ENCODE data around the gene ZBTB7C.

ZBTB7C gene

GRCh38 chr18:48111587-48111986 is 297.6 kb downstream of the ZBTB7C start:
- DNase-seq (ENCODE audit: low spot score), result no peak
- no peak for TF ChIP-seq CTCF (IDR thresholded peaks at IDR 0.05; ENCODE audit: extremely low read depth, missing control alignments)

GRCh38 chr18:48110797-48111196 is 298.4 kb downstream of the ZBTB7C start:
- no peak for DNase-seq (ENCODE audit: low spot score)
- no peak for TF ChIP-seq CTCF (IDR thresholded peaks at IDR 0.05; ENCODE audit: extremely low read depth, missing control alignments)

- TF ChIP-seq CTCF (IDR thresholded peaks at IDR 0.05; ENCODE audit: extremely low read depth, missing control alignments), result no peak
- DNase-seq (ENCODE audit: low spot score), result no peak
Measured at GRCh38 chr18:48109961-48110493, 299.2 kb downstream of the ZBTB7C start.

DNA sequence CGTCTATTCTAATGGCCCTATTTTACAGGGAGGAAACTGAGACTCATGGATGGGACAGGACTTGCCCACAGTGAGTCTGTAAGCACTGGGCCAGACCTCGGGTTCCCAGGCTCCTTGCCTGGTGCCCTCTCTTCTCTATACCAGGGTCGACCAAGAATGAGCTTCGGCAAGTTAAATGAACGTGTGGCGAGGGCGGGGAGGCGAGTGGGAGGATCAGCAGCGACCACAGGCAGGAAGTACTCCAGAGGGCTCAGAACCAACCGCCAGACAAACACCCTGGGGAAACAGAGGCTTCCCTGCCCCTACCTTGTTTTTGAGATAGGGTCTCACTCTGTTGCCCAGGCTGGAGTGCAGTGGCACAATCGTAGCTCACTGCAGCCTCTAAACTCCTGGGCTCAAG is 301.0 kb downstream of the ZBTB7C start:
- TF ChIP-seq CTCF (IDR thresholded peaks at IDR 0.05; ENCODE audit: extremely low read depth, missing control alignments), result no peak
- no peak for DNase-seq (ENCODE audit: low spot score)

DNA sequence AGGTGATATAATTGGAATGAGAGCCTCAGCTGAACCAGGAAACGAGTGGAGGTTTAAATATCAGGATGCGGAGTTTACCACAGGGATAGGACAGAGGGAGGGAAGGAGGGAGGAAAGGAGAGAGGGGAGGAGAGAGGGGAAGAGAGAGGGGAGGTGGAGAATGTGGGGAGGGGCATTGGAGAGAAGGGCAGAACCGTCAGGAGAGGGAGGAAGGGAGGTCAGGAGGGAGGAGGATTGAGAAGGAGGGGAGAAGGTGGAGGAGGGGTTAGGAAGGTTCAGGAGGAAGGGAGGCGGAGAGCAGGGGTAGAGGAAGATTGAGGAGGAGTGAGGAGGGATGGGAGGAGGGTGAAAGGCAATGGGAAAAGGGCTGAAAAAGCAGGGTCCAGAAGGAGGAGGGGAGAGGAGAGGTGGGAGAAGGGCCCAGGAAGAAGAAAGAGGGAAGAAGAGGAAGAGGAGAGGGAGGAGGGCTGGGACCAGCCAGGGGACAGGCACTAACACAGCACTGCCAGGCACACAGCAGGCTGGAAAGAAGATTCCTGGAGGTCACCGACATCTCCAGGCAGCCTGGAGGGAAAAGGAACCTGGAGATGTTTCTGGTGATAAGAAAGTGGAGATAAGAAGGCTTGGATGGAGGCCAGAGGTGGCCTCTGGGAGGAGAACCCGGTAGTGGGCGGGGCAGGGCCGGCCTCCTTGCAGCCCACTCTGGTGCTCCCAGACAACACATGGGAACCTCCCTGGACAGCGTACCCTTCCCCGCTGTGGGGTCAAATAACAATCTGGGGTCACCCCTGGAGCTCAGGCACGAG is 302.0 kb downstream of the ZBTB7C start:
- DNase-seq (ENCODE audit: low spot score), result no peak
- TF ChIP-seq CTCF (IDR thresholded peaks at IDR 0.05; ENCODE audit: extremely low read depth, missing control alignments), result no peak

DNA sequence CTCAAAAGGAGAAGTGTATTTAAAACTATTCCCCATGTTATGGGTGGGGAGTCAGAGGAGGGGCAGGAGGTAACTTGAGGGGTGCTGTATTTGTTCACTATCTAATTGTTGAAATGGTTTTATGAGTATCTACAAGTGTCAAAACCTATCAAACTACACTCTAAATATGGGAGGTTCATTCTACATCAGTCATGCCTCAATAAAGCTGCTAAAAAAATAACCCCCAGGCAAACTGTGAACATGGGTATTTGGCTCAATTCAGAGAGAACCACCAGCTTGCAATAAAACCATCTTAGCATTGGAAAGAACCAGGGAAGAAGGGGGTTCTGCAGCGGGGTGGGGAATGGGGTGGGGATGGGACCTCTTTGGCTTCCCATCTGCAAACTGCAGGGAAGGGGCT is 302.7 kb downstream of the ZBTB7C start:
- no peak for DNase-seq (ENCODE audit: low spot score)
- TF ChIP-seq CTCF (IDR thresholded peaks at IDR 0.05; ENCODE audit: extremely low read depth, missing control alignments), result no peak

DNA sequence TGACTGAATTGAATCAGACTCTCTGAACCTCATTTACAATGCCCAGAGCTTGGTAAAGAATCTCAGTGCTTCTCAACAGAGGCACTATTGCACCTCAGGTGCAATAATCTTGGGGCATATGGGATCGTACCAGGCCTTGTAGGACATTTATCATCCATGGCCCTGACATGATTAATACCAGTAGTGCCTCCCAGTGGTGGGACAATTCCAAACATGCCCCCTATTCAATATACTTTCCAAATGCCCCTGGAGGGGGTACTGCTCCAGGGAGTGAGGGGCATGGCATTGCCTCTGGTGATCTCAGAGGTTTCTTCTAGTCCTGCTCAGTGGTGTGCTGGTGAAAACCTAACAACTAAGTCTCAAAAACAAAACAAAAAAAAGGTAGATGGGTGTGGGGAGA is 303.9 kb downstream of the ZBTB7C start:
- TF ChIP-seq CTCF (IDR thresholded peaks at IDR 0.05; ENCODE audit: extremely low read depth, missing control alignments), result no peak
- DNase-seq (ENCODE audit: low spot score), result no peak
